Left ventricle myocardium superior (tissue), 1 donor: Measurements from ENCODE around the gene BCAT1. TPM values are rescaled to one million over a fixed set of nuclear protein-coding genes. Genes with fewer than 3 reads are reported as not detected.

Experiments used
- ATAC-seq: fragments of 200-7000 bp; cut with Tn5 transposase; one replicate; pipeline ENCODE4 v1.9.1; 2020; ENCODE audit warnings: mild to moderate bottlenecking, moderate library complexity
- DNase-seq: peaks from one replicate; pipeline ENCODE4 v3.0.0-alpha.2; 2020
- intact Hi-C: fragments of 100-400 bp; cut with micrococcal nuclease; formaldehyde crosslinking; loops from one replicate; pipeline ENCODE4 v1.11.0; 2022
- long read RNA-seq: library from polyadenylated mRNA; unstranded; transcript quantifications from one replicate; pipeline ENCODE4 v2.0.0, GENCODE V29; 2021
- total RNA-seq: library from RNA; stranded (reverse); fragmentation: NEBNext Ultra II Directional; extraction: Animal tissue kit (Norgen Biotek cat#: 25700); gene quantifications from one replicate; pipeline ENCODE4 v1.2.1, GENCODE V29; 2021
- donor health status: DM: no; HTN: yes; CAD: no; lungs with severe emphysema.

BCAT1 gene, protein sequence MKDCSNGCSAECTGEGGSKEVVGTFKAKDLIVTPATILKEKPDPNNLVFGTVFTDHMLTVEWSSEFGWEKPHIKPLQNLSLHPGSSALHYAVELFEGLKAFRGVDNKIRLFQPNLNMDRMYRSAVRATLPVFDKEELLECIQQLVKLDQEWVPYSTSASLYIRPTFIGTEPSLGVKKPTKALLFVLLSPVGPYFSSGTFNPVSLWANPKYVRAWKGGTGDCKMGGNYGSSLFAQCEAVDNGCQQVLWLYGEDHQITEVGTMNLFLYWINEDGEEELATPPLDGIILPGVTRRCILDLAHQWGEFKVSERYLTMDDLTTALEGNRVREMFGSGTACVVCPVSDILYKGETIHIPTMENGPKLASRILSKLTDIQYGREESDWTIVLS
- 4.1 TPM for total RNA-seq
- long read RNA-seq, full-length matches to known transcripts, result 3 of 3 reads
- long read RNA-seq, partial matches to known transcripts, result 0 of 3 reads
- long read RNA-seq, other reads (novel, unspliced or antisense), result 0 of 3 reads

DNA sequence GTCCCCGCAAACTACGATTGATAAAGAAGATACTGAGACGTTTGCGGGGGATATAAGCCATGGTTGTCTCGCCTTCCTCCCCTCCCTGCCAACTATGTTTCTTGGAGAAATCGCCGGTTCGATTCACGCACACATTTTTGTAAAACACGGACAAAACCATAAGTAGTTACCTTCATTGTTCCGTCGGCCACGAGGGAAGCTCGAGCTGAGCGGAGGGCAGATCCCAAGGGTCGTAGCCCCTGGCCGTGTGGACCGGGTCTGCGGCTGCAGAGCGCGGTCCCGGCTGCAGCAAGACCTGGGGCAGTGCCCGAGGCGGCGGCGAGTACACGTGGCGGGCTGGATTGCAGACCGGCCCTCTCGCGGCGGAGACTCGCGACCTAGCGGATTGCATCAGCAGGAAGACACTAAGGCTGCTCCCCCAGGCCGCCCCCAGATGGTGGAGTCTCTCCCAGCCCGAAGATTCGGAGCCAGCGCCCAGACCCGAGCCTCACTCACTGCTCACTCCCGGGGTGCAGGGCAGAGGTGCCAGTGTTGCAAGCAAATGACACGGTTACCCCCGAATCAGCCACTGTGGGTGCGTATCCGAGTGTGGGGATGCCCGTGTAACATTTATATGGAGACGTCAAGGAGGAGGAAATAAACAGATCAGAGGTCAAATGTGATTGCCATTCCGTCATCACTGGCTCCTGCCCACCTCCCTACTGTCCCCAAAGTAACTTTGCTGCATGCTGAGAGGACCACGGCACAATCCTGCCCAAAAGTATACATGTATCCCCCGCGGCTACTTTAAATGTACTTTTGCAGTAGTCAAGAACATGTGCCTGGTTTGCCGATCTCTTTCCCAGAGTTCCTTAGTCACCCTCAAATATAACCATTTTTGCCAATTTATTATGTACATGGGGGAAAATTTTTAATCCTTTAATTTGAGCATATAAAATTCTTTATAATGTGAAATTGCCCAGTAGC lies at the start of gene BCAT1:
Gene BCAT1, minus strand, starts transcription at position 345 of the 966 bp plus-strand sequence. Its CDS starts 169 bp downstream, at position 176.
- intact Hi-C loops, result no loop called here
- ATAC-seq (peak; percentile 91), DNase-seq (peak; percentile 83)

DNA sequence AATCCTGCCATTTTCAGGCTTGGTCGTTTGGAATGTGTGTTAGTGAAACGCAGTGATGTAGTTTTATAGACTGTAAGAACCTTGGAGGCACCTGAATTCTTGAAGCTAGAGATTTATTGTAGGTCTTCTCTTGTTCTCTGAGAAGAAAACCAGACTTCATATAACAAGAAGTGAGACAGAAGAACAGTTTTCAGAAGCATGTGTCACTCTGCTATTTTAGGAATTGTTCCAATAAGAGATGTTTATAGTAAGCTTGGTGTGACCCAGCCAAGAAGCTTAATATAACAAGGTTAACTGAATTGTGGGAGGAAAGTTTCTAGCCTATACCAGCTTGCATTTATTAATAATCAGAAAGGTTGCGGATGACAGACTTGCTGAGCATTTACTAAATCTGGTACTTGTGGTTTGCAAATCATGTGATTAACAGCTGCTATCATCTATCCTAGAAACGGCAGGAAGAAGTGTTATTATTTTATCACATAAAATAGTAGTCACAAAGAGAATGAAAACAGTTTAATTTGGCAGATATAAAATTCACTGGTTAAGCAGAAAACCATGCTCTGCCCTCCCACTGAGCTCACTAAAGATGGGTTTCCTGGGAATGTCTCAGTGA lies 49.2 kb upstream of the BCAT1 start:
- DNase-seq (no peak), ATAC-seq (peak; percentile 24)
- intact Hi-C loops, result no loop called here

DNA sequence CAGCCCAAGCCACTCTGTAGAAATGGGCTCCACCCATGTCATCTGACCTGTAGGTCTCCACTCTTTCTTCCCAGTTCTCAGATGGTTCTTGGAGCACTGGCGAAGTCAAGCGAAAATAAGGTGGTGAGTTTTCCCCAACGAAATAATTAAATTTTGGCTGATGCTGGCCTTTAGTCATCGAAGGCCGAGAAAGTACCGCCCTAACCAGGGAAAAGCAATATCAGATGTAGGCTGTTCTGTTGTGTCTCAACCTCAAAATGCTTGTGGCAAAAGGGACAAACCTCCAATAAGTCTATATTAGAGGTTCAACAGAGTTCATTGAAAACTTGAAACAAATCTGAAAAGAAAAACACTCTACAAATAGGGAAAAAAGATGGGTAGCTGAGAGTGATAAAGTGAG lies 48.6 kb upstream of the BCAT1 start:
- no peak for DNase-seq
- no peak for ATAC-seq
- intact Hi-C loops, result no loop called here

DNA sequence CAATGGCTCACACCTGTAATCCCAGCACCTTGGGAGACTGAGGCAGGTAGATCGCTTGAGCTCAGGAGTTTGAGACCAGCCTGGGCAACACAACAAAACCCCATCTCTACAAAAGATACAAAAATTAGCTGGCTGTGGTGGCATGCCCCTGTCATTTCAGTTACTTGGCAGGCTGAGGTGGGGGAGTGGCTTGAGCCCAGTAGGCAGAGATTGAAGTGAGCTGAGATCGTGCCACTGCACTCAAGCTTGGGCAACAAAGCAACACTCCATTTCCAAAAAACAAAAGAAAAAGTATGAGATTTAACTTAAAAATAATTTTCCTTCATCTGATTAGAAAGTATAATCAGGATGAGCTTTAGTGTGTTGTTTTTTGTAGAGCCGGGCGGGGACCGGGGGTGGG lies 47.9 kb upstream of the BCAT1 start:
- no peak for ATAC-seq
- intact Hi-C loops, result no loop called here
- no peak for DNase-seq

DNA sequence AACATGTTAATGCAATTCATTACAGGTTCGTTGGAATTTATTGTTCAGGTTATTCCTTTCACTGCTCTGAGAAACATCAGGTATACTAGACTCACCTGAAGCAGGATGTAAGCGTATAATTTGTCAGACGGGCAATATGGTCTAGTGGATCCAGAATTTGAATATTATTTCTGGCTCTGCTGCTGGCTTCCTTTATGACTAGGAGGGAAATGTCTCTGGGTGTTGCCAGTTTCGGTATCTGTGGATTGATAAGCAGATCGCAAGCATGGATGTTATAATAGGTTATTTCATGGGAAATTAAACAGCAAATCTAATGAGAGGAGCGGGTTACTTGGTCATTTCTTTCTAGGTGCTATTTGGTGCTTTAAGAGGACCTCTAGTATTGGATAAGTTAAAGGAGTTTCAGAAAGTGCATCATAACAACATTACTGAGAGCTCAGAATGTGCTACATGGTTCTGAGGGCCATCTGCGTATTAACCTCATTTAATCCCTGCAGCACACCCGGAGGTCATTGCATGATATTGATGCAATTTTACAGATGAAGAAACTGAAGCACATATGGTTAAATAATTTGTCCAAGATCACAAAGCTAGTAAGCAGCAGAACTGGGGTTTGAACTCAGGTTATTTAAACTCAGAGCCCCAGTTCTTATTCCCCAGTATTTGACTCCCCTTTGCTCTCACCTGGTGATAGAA lies 47.3 kb upstream of the BCAT1 start:
- no peak for ATAC-seq
- intact Hi-C loops, result no loop called here
- DNase-seq, result no peak

DNA sequence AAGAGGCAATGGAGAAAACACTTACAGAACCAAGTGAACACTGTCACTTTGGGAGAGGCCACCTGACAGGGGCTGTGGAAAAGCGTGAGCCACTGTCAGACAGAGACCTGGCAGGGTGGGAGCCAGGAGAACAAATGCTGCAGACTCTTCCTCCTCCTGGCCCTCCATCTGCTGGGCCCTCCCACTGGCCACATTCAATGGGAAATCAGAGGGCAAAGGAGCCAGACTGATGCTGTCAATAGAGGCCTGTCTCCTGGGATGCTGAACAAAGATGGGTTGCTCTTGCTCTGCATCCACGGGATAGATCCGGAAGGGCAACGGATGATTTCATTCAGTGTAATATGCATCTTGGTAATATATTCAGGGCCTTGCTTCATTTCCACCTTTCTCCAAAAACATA lies 44.9 kb upstream of the BCAT1 start:
- intact Hi-C loops, result loop anchor here (5.0 kb wide), 1 partner anchor 139 kb away; no protein-coding TSS in a partner anchor
- DNase-seq (no peak), ATAC-seq (no peak)

DNA sequence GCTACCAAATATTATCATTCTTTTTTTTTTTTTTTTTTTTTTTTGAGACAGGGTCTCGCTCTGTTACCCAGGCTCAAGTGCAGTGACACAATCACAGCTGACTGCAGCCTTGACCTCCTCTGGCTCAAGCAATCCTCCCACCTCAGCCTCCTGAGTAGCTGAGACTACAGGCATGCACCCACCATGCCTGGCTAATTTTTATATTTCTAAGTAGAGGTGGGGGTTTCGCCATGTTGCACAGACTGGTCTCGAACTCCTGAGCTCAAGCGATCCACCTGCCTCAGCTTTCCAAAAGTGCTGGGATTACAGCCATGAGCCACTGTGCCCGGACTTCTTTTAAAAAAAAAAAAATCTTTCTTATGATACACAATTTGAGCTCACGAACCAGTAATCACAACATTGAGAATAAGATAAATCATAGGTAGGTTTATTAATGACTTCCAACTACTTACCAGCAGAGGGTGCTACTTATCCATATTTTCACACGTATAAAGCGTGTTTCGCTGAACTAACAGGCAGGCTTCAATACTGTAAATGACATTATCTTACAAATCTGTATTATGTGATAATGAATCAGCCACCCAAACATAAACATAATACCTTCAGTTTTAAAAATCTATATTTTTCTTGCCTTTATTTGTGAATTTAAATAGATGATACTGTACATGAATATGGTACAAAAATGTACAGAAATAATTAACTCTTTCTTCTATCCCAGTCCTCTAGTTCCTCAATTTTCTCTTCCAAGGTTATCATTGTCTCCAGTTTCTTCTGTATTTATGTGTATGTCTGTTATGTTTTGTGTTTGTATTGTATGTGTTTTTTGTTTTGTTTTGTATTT lies 42.5 kb upstream of the BCAT1 start:
- no peak for DNase-seq
- intact Hi-C loops, result loop anchor here (5.0 kb wide), 1 partner anchor 141 kb away; no protein-coding TSS in a partner anchor
- peak; percentile 66 for ATAC-seq

DNA sequence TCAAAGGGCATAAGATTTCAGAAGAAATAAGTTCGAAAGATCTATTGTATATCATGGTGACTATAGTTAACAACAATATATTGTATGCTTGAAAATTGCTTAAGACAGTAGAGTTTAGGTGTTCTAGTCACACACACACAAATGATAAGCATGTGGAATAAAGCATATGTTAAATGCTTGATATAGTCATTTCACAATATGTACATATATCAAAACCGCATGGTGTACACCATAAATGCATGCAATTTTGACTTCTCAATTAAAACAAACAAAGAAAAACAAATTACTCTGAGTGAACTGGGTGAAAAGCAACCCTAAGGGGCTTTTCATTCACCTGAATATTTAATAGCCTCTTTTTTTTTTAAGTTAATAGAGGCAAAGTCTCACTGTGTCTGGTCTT lies 40.3 kb upstream of the BCAT1 start:
- ATAC-seq (no peak), DNase-seq (no peak)
- intact Hi-C loops, result no loop called here

DNA sequence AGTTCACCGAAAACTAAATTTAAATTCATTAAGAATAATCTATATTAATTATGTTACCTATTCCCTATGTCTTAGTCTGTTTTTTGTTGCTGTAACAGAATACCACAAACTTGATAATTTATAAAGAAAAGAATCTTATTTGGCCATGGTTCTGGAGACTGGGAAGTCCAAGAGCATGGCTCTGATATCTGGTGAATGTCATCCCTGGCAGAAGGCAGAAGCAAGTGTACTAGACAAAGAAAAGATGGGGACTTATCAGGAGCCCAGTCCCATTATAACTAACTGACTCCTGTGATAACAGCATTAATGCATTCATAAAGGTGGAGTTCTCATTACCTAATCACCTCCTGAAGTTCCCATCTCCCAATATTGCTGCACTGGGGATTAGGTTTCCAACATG lies 33.3 kb upstream of the BCAT1 start:
- DNase-seq, result no peak
- intact Hi-C loops, result no loop called here
- ATAC-seq, result no peak

DNA sequence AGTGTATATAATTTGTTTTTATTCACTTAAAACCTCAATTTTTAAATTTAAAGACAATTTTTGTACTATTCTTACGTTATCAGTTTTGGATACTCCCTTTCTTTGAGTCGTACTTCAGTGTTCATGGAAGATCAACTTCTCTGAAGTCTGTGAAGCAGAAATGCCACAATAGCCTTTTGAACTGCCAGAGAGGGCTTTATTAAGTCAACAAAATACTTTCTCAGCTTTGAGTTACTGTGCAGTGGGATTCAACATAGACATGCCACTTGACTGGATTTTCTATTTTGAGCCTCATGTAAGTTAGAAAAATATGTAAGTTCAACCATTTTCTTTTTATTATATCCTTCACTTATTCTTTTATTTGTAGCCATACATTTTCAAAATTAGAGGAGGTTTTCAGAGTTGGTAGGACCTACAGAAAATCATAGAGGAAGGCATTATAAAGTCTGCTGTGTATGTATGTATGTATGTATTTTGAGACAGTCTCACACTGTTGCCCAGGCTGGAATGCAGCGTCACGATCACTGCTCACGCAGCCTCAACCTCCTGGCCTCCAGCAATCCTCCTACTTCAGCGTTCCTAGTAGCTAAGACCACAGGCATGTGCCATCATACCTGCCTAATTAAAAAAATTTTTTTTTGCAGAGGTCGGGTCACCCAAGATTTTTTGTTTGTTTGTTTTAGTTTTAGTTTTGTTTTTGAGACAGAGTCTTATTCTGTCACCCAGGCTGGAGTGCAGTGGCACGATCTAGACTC lies 31.3 kb upstream of the BCAT1 start:
- DNase-seq (no peak), ATAC-seq (no peak)
- intact Hi-C loops, result no loop called here

DNA sequence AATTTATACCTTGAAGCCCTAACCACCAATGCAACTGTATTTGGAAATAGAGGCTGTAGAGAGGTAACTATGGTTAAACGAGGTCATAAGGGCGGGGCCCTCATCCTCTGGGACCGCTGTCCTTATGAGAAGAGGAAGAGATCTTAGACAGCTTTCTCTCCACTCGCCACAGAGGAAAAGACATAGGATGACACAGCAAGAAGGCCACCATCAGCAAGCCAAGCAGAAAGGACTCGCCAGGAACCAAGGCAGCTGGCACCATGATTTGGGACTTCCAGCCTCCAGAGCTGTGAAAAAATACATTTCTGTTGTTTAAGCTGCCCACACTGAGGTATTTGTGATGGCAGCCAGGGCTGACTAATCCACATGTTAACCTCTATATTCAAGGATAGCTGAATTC lies 30.4 kb upstream of the BCAT1 start:
- ATAC-seq (peak; percentile 41), DNase-seq (no peak)
- intact Hi-C loops, result no loop called here

DNA sequence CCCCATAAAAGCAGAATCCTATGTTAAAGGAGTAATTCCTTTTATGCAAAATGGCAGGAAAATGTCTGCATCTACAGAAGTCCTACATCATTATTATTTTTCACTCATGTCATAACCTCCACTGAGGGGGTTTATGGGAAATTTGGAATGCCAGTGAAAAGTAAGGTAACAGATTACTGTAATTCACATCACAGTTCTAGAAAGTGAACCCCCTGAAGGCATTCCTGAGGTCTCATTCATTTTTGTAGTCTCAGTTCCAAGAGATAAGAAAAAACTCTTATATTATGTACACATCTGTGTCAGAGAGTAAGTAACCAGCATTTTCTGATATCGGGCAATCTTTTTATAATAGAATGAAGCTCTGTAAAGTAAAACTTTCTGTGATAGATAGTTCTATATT lies 28.8 kb upstream of the BCAT1 start:
- intact Hi-C loops, result no loop called here
- DNase-seq, result no peak
- ATAC-seq, result no peak

DNA sequence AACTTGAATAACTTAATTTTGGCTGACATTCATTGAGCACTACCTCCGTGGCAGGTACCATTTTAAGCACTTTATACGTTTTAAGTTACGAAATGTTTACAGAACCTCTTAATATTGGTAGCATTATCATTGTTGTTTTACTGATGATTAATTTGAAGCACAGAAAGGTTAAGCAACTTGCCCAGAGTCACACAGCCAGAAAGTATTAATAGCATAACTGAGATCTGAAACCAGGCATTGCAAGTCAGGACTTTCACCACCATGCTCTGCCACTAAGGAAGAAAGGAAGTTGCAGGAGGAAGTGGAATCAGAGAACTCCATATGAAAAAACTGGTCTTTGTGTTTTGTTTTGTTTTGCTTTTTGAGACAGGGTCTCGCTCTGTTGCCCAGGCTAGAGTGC lies 28.2 kb upstream of the BCAT1 start:
- no peak for DNase-seq
- no peak for ATAC-seq
- intact Hi-C loops, result no loop called here

DNA sequence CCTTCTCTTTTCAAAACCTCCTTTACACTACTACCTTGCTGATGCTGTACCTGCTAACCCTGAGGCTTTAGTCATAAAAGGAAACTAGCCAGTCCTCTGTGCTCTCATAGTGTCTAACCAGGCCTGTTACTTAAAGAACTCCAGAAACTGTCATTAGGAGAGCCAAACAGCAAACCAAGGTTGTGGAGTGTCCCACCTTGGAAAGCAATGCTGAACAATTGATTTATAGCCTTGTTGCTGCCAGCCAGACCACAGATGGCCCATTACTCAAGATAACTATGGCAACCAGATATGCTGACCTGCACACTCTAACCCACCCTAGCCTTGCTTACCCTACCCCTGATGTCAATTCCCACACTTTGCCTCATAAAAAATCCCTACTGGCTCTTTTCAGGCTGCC lies 26.5 kb upstream of the BCAT1 start:
- intact Hi-C loops, result no loop called here
- no peak for DNase-seq
- ATAC-seq, result no peak

DNA sequence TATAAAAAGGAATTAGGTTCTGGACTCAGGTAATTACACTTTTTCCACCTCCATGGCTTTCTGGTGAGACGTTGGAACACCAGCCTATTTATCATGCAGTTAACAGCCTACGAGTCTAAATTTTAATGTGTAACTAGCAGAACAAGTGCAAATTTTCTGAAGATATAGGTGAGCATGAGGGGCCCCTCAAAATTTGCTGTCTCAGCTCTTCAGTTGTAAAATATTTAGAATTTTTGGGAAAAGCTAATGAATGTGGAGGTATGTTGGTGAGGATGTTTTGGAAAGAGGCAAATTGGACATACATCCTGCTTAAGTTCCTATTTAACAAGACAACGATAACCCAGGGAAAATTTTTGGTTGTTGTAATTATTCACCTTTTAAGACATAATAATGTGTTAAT lies 25.3 kb upstream of the BCAT1 start:
- intact Hi-C loops, result no loop called here
- DNase-seq, result no peak
- no peak for ATAC-seq

DNA sequence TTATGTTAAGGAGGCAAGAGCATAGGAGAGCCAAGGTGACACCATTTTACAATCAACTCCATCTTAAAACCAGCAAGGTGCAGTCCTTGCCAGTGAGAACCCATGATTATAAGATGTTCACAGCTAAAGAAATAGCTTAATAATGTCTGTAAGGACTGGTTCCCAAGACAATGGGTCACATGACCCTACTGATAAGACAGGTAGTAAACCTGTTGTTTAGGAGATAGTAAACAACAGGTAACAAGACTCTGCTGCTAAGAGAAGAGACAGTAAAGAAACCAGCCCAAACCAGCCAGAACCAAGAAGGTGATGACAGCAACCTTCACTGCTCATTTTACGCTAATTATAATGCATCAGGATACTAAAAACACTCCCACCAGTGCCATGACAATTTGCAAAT lies 23.2 kb upstream of the BCAT1 start:
- DNase-seq (no peak), ATAC-seq (no peak)
- intact Hi-C loops, result no loop called here

DNA sequence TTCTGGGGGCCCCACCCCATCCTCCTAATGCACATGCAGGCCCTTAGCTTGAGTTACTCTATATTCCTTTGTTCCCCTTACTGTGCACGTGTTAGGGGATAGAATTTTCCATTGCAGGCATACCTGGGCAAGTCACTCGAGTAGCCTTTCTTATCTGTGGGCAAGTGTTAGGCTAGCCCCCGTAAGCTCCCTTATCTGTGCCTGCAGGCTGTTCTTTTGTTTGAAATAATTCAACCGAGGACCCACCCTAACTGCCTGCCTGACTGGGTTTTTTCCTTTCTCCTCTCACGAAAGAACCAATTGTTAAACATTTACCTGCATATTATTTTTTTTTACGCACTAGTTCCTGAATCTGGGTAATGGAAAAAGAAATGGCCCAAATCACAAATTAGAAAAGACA lies 21.3 kb upstream of the BCAT1 start:
- ATAC-seq (no peak), DNase-seq (no peak)
- intact Hi-C loops, result no loop called here
